ENCODE results near the gene SOX3. TPM values are rescaled to one million over a fixed set of nuclear protein-coding genes. Genes with fewer than 3 reads are reported as not detected.

The SOX3 gene
- 0.03 TPM in 1 of 5 replicates, not detected in the others for total RNA-seq (2022; extraction: Qiagen RNA extraction)

DNA sequence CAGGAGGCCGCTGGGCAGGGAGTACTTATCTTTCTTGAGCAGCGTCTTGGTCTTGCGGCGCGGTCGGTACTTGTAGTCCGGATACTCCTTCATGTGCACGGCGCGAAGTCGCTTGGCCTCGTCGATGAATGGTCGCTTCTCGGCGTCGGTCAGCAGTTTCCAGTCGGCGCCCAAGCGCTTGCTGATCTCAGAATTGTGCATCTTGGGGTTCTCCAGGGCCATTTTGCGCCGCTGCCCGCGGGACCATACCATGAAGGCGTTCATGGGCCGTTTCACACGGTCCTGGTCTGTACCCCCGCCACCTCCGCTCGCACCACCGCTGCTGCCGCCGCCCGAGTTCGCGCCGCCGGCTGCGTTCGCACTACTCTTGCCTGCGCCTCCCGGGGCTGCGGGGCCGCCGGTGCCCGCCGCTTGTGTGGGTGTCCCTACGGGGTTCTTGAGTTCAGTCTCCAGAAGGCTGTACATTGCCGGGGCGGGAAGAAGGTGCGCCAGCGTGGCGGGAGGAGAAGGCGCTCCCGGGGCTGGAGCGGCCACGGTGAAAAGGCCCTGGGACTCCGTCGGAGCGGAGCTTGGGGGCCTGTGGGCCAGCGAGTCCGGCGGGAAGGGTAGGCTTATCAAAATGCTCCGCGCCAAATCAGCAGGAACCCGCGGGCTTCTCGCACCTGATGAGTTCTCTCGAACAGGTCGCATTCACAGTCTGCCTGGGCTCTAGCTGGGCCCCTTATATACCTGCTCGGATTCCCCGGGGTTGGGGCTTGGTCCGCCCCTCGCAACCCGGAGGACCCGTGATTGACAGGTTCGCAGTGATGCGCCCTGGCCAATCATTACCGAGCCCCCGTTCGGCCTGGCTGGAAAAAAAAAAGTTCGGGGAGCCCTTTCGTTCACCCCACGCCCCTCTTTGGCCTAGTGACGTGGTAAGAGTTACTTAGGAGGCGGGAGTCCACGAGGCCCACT, at the start of gene SOX3:
Gene SOX3, minus strand, starts transcription at position 699 of the 954 bp plus-strand sequence. Its CDS starts 9 bp downstream, at position 690.

Other genes starting within 250 kb of the SOX3 start
- gene LINC00632, start 204.7 kb upstream of the SOX3 start, total RNA-seq (2022; extraction: Qiagen RNA extraction) = 0.94 to 1.6 TPM (median 1.2 TPM) in 5 replicates